GM12801 (cell line): ENCODE results near the gene ZFP64.

Experiments
- CTCF ChIP-seq: IDR thresholded peaks from one replicate; pipeline ENCODE4 v1.5.1; 2011; ENCODE audit warnings: control low read depth; ENCODE audit not compliant: insufficient read length; ENCODE audit errors: extremely low read depth

The ZFP64 gene

GRCh38 chr20:52230409-52230808, 38.8 kb upstream of the ZFP64 start:
- no peak for TF ChIP-seq CTCF

GRCh38 chr20:52226370-52226769, 34.8 kb upstream of the ZFP64 start:
- TF ChIP-seq CTCF: no peak

GRCh38 chr20:52224920-52225319, 33.3 kb upstream of the ZFP64 start:
- no peak for TF ChIP-seq CTCF

- no peak for TF ChIP-seq CTCF
These were observed 27.9 kb upstream of the ZFP64 start for GRCh38 chr20:52219441-52219840.

GRCh38 chr20:52217689-52218395, 26.3 kb upstream of the ZFP64 start:
- no peak for TF ChIP-seq CTCF

- no peak for TF ChIP-seq CTCF
These were observed 22.4 kb upstream of the ZFP64 start for GRCh38 chr20:52213995-52214394.

GRCh38 chr20:52212943-52213342, 21.4 kb upstream of the ZFP64 start:
- no peak for TF ChIP-seq CTCF
